ENCODE results near the gene YPEL2.

GRCh38 chr17:59410049-59410437, 78.6 kb downstream of the YPEL2 start:
- TF ChIP-seq CTCF (IDR thresholded peaks at IDR 0.05) (no peak), BHLHE40 (IDR thresholded peaks at IDR 0.05; ENCODE audit: low read depth, low read length) (no peak), RFX5 (IDR thresholded peaks at IDR 0.05) (no peak)

All from A549 (cell line).